Mesenchymal stem cell (in vitro differentiated cells and primary cell): Measurements from ENCODE around the gene SCGB1A1.
"Not testable (repeated sequence)": the region's sequence is repeated elsewhere in the genome, so short reads cannot be mapped to it uniquely, and the experiment has no call there.

Experiments used
- DNase-seq: peaks from one replicate; pipeline ENCODE4 v3.0.0-alpha.2; 2013
- H2AFZ ChIP-seq: one replicate; pipeline ENCODE4 v1.6.1; 2013; ENCODE audit warnings: low read depth, mild to moderate bottlenecking, control low read depth, inconsistent platforms, low read length, moderate library complexity
- H2AK5ac ChIP-seq: 2 replicates; pipeline ENCODE4 v1.6.1; 2013; ENCODE audit warnings: low read length, moderate library complexity, mild to moderate bottlenecking, inconsistent platforms; ENCODE audit not compliant: severe bottlenecking
- H2BK120ac ChIP-seq: one replicate; pipeline ENCODE4 v1.6.1; 2013; ENCODE audit warnings: low read depth, mild to moderate bottlenecking, inconsistent platforms, low read length, moderate library complexity
- H2BK12ac ChIP-seq, 2 experiments: one replicate each; pipeline ENCODE4 v1.6.1; 2013; ENCODE audit warnings: inconsistent platforms in 2 of 2, low read length in 2 of 2, mild to moderate bottlenecking in 2 of 2, moderate library complexity in 2 of 2, control low read depth in 1 of 2
- H2BK15ac ChIP-seq: one replicate; pipeline ENCODE4 v1.6.1; 2013; ENCODE audit warnings: mild to moderate bottlenecking, low read depth, inconsistent platforms; ENCODE audit not compliant: poor library complexity, severe bottlenecking
- H2BK5ac ChIP-seq: 2 replicates; pipeline ENCODE4 v1.6.1; 2013; ENCODE audit warnings: low read depth, mild to moderate bottlenecking, low read length, control low read depth, inconsistent platforms; ENCODE audit not compliant: poor library complexity, severe bottlenecking
- H3K14ac ChIP-seq, 2 experiments: one replicate each; pipeline ENCODE4 v1.6.1; 2013; ENCODE audit warnings: inconsistent platforms in 2 of 2, low read length in 2 of 2, control low read depth in 1 of 2, mild to moderate bottlenecking in 1 of 2, moderate library complexity in 1 of 2
- H3K18ac ChIP-seq, 2 experiments: one replicate each; pipeline ENCODE4 v1.6.1; 2013; ENCODE audit warnings: inconsistent platforms in 2 of 2, low read length in 2 of 2, control low read depth in 1 of 2, low read depth in 1 of 2, mild to moderate bottlenecking in 1 of 2
- H3K23ac ChIP-seq, 2 experiments: one replicate each; pipeline ENCODE4 v1.6.1; 2013; ENCODE audit warnings: inconsistent platforms in 2 of 2, low read length in 2 of 2, mild to moderate bottlenecking in 2 of 2, moderate library complexity in 2 of 2, control low read depth in 1 of 2
- H3K27ac ChIP-seq: 2 replicates; pipeline ENCODE4 v1.5.1; 2013; ENCODE audit warnings: mild to moderate bottlenecking, moderate library complexity, low read length, control low read depth, inconsistent platforms; ENCODE audit not compliant: poor library complexity, severe bottlenecking
- H3K27me3 ChIP-seq, 2 experiments: 2 replicates each; pipeline versions ENCODE4 v1.6.1 to v1.7.0; 2013; ENCODE audit warnings: low read length in 2 of 2, mild to moderate bottlenecking in 2 of 2, moderate library complexity in 2 of 2, control low read depth in 1 of 2, inconsistent platforms in 1 of 2; ENCODE audit not compliant: control insufficient read depth in 1 of 2, insufficient read depth in 1 of 2
- H3K36me3 ChIP-seq, 2 experiments: 2 replicates each; pipeline versions ENCODE4 v1.6.1 to v1.7.0; 2013; ENCODE audit warnings: low read length in 2 of 2, control low read depth in 1 of 2, inconsistent platforms in 1 of 2, low read depth in 1 of 2, mild to moderate bottlenecking in 1 of 2; ENCODE audit not compliant: insufficient read depth in 2 of 2, control insufficient read depth in 1 of 2
- H3K4ac ChIP-seq, 2 experiments: one replicate each; pipeline ENCODE4 v1.6.1; 2013; ENCODE audit warnings: inconsistent platforms in 2 of 2, low read length in 2 of 2, mild to moderate bottlenecking in 2 of 2, moderate library complexity in 2 of 2, control low read depth in 1 of 2, low read depth in 1 of 2
- H3K4me1 ChIP-seq: 2 replicates; pipeline ENCODE4 v1.6.1; 2013; ENCODE audit warnings: low read depth, low read length, control low read depth; ENCODE audit not compliant: control insufficient read depth, insufficient read depth
- H3K4me2 ChIP-seq: 2 replicates; pipeline ENCODE4 v1.6.1; 2013; ENCODE audit warnings: low read length, mild to moderate bottlenecking, inconsistent platforms; ENCODE audit not compliant: poor library complexity, severe bottlenecking
- H3K4me3 ChIP-seq, 2 experiments: 2 replicates each; pipeline versions ENCODE4 v1.5.1 to v1.7.0; 2013; ENCODE audit warnings: low read length in 2 of 2, mild to moderate bottlenecking in 2 of 2, control low read depth in 1 of 2, low read depth in 1 of 2; ENCODE audit not compliant: insufficient read depth in 1 of 2
- H3K79me1 ChIP-seq: replicated peaks from 2 replicates; pipeline ENCODE4 v1.6.1; 2013; ENCODE audit warnings: mild to moderate bottlenecking, control low read depth, low read length, inconsistent platforms; ENCODE audit not compliant: poor library complexity, severe bottlenecking
- H3K9ac ChIP-seq: 2 replicates; pipeline ENCODE4 v1.7.0; 2013; ENCODE audit warnings: mild to moderate bottlenecking, low read length, moderate library complexity
- H3K9me3 ChIP-seq: 2 replicates; pipeline ENCODE4 v1.7.0; 2013; ENCODE audit warnings: mild to moderate bottlenecking, low read length; ENCODE audit not compliant: control insufficient read depth
- H4K8ac ChIP-seq: one replicate; pipeline ENCODE4 v1.6.1; 2013; ENCODE audit warnings: inconsistent platforms, mild to moderate bottlenecking, low read length, moderate library complexity
- H4K91ac ChIP-seq: one replicate; pipeline ENCODE4 v1.6.1; 2013; ENCODE audit warnings: mild to moderate bottlenecking, low read length, inconsistent platforms
- WGBS: methylation state at CpG from one replicate; pipeline ENCODE4 v1.1.7; 2013; ENCODE audit warnings: mixed read lengths; 5-methylcytosine and 5-hydroxymethylcytosine counted together

Gene SCGB1A1

DNA sequence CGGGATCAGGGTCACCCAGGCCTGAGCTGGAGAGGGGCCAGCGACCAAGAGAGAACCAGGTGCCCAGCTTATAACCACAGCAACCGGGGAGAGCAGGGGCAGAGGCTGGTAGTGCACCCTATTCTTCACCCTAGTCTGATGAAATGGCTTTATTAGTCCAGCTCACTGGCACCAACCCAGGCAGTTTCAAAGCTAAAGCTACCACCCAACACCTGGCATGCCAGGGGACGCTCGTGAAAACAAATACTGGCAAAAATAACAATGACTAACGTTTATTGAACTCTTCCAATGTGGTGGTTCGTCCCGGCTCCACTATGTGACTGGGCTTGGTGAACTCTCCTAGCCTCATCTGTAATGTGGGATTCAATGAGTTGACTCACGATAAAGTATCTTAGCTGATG, 30.6 kb downstream of the SCGB1A1 start:
- H3K23ac ChIP-seq, result no peak overlapping the region
- no peak overlapping the region for H2BK12ac ChIP-seq
- H3K79me1 ChIP-seq, result no peaks in the 10 kb centered on the region
- no peak overlapping the region for H3K27ac ChIP-seq
- H2AFZ ChIP-seq, result no peak overlapping the region
- H4K91ac ChIP-seq, result no peak overlapping the region
- no peak overlapping the region for H3K14ac ChIP-seq
- no peak overlapping the region for H4K8ac ChIP-seq
- H3K9ac ChIP-seq, result no peak overlapping the region
- peaks cover 15% of the 10 kb centered on the region for H3K4me1 ChIP-seq
- H2AK5ac ChIP-seq, result peak overlapping the region; percentile 64
- peaks cover 0 to 2% of the 10 kb centered on the region in 2 experiments for H3K36me3 ChIP-seq
- H3K4me3 ChIP-seq, result no peak overlapping the region
- WGBS, result 92% methylated on average over 9 of the region's 9 CpGs
- no peaks in the 10 kb centered on the region for H3K27me3 ChIP-seq
- H3K18ac ChIP-seq, result no peak overlapping the region
- H2BK15ac ChIP-seq, result no peak overlapping the region
- no peak overlapping the region for H3K4me2 ChIP-seq
- DNase-seq, result no peak
- H3K9me3 ChIP-seq, result no peaks in the 10 kb centered on the region
- no peak overlapping the region for H3K4ac ChIP-seq
- H2BK5ac ChIP-seq, result no peak overlapping the region
- no peak overlapping the region for H2BK120ac ChIP-seq

DNA sequence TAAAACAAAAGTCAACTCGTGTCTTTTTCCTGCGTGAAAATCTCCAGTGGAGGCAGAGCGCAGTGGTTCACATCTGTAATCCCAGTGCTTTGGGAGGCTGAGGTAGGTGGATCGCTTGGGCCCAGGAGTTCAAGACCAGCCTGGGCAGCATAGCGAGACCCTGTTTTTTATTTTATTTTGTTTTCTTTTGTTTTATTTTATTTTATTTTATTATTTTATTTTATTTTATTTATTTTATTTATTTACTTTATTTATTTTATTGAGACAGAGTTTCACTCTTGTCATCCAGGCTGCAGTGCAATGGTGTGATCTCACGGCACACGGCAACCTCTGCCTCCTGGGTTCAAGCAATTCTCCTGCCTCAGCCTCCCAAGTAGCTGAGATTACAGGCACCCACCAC, 31.1 kb downstream of the SCGB1A1 start:
- not testable (repeated sequence) for H3K27ac ChIP-seq, H2AFZ ChIP-seq, H3K18ac ChIP-seq, H4K8ac ChIP-seq, H3K4ac ChIP-seq, H3K23ac ChIP-seq, H4K91ac ChIP-seq, H2BK5ac ChIP-seq, H2BK120ac ChIP-seq, H3K79me1 ChIP-seq, H3K4me3 ChIP-seq, DNase-seq, H3K9me3 ChIP-seq, H2BK12ac ChIP-seq, H3K36me3 ChIP-seq, H3K14ac ChIP-seq, H3K9ac ChIP-seq, H2BK15ac ChIP-seq, H3K4me2 ChIP-seq, H2AK5ac ChIP-seq, H3K27me3 ChIP-seq
- 84% methylated on average over 5 of the region's 7 CpGs for WGBS
- peaks cover 13% of the 10 kb centered on the region for H3K4me1 ChIP-seq

GRCh38 chr11:62450543-62451240, 31.9 kb downstream of the SCGB1A1 start:
- Histone ChIP-seq H3K4ac (no peak overlapping the region), H3K27me3 (no peaks in the 10 kb centered on the region), H3K23ac (no peak overlapping the region), H2AK5ac (no peak overlapping the region), H2BK5ac (no peak overlapping the region), H4K91ac (no peak overlapping the region), H2BK12ac (no peak overlapping the region), H4K8ac (no peak overlapping the region), H3K27ac (no peak overlapping the region), H3K9me3 (no peaks in the 10 kb centered on the region), H2BK120ac (no peak overlapping the region), H2BK15ac (no peak overlapping the region), H3K18ac (no peak overlapping the region), H3K4me1 (peaks cover 13% of the 10 kb centered on the region), H3K4me2 (no peak overlapping the region), H3K36me3 (peaks cover 0 to 2% of the 10 kb centered on the region in 2 experiments), H2AFZ (no peak overlapping the region), H3K4me3 (no peak overlapping the region), H3K9ac (no peak overlapping the region), H3K79me1 (no peaks in the 10 kb centered on the region), H3K14ac (no peak overlapping the region)
- DNase-seq, result no peak
- 93% methylated on average over 15 of the region's 15 CpGs for WGBS

DNA sequence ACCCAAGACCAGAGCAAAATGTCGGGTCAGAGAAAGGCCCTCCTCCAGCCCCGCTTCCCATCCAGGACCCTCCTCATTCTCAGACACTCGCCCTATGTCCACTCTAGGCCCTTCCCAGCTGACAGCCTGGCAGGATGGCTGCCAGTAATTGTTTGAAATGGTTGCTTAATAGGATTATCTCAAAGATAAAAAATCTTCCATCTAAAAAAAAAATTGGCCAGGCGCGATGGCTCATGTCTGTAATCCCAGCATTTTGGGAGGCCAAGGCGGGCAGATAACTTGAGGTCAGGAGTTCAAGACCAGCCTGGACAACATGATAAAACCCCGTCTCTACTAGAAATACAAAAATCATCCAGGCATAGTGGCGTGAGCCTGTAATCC, 32.4 kb downstream of the SCGB1A1 start:
- no peak overlapping the region for H4K91ac ChIP-seq
- no peak overlapping the region for H2AK5ac ChIP-seq
- 98% methylated on average over 5 of the region's 8 CpGs for WGBS

More for the DNA sequence above, 32.4 kb downstream of the SCGB1A1 start:
- no peak overlapping the region for H3K14ac ChIP-seq
- no peak overlapping the region for H2BK5ac ChIP-seq
- H3K9me3 ChIP-seq, result no peaks in the 10 kb centered on the region
- DNase-seq, result no peak
- no peak overlapping the region for H3K4me2 ChIP-seq
- no peaks in the 10 kb centered on the region for H3K27me3 ChIP-seq
- peaks cover 0 to 2% of the 10 kb centered on the region in 2 experiments for H3K36me3 ChIP-seq
- no peak overlapping the region for H3K9ac ChIP-seq
- no peak overlapping the region for H3K4ac ChIP-seq
- no peak overlapping the region for H2BK120ac ChIP-seq
- no peak overlapping the region for H3K23ac ChIP-seq
- H4K8ac ChIP-seq, result no peak overlapping the region
- no peak overlapping the region for H3K27ac ChIP-seq
- peaks cover 13% of the 10 kb centered on the region for H3K4me1 ChIP-seq
- H3K79me1 ChIP-seq, result no peaks in the 10 kb centered on the region
- H2AFZ ChIP-seq, result no peak overlapping the region
- H2BK15ac ChIP-seq, result no peak overlapping the region
- H3K4me3 ChIP-seq, result no peak overlapping the region
- H2BK12ac ChIP-seq, result no peak overlapping the region
- no peak overlapping the region for H3K18ac ChIP-seq
